GM19463 (cell line): ENCODE data around the gene CHD2.

ENCODE experiments used
- ATAC-seq: cut with Tn5 transposase; IDR thresholded peaks from one replicate; pipeline ENCODE4 v1.9.1; 2021; ENCODE audit warnings: mild to moderate bottlenecking, moderate library complexity; ENCODE audit not compliant: unreplicated experiment

Gene CHD2

GRCh38 chr15:92954578-92954977, 54.5 kb downstream of the CHD2 start:
- no peak for ATAC-seq

GRCh38 chr15:92955706-92956105, 55.6 kb downstream of the CHD2 start:
- ATAC-seq: no peak

- no peak for ATAC-seq
Observed at GRCh38 chr15:92958105-92958504, 58.0 kb downstream of the CHD2 start.

GRCh38 chr15:92959219-92959618, 59.1 kb downstream of the CHD2 start:
- no peak for ATAC-seq

GRCh38 chr15:92960996-92961681, 61.0 kb downstream of the CHD2 start:
- ATAC-seq: no peak

GRCh38 chr15:92962914-92963313, 62.8 kb downstream of the CHD2 start:
- ATAC-seq: no peak

GRCh38 chr15:92963794-92964193, 63.7 kb downstream of the CHD2 start:
- no peak for ATAC-seq

GRCh38 chr15:92968926-92969651, 69.0 kb downstream of the CHD2 start:
- no peak for ATAC-seq

- no peak for ATAC-seq
Observed at GRCh38 chr15:92970656-92971055, 70.5 kb downstream of the CHD2 start.

- no peak for ATAC-seq
Observed at GRCh38 chr15:92971081-92971480, 71.0 kb downstream of the CHD2 start.

GRCh38 chr15:92971713-92972112, 71.6 kb downstream of the CHD2 start:
- ATAC-seq: no peak

- no peak for ATAC-seq
Observed at GRCh38 chr15:92974183-92974915, 74.2 kb downstream of the CHD2 start.

- peak; percentile 71 for ATAC-seq
Observed at GRCh38 chr15:92979011-92979701, 79.0 kb downstream of the CHD2 start.

- no peak for ATAC-seq
Observed at GRCh38 chr15:92981333-92981732, 81.2 kb downstream of the CHD2 start.

GRCh38 chr15:92984161-92984560, 84.0 kb downstream of the CHD2 start:
- ATAC-seq: no peak

- ATAC-seq: peak; percentile 93
Observed at GRCh38 chr15:92989470-92989869, 89.3 kb downstream of the CHD2 start.

GRCh38 chr15:92990031-92990430, 89.9 kb downstream of the CHD2 start:
- ATAC-seq: no peak

- ATAC-seq: no peak
Observed at GRCh38 chr15:92992720-92993119, 92.6 kb downstream of the CHD2 start.

GRCh38 chr15:92997821-92998220, 97.7 kb downstream of the CHD2 start:
- no peak for ATAC-seq

- ATAC-seq: no peak
Observed at GRCh38 chr15:93001156-93001555, 101.0 kb downstream of the CHD2 start.

GRCh38 chr15:93001881-93002280, 101.8 kb downstream of the CHD2 start:
- ATAC-seq: no peak
